Stimulated activated CD8-positive, alpha-beta memory T cell treated with anti-CD3 and anti-CD28 coated beads, Interleukin-15, amount 100 ng/mL, for 48 hours (primary cell): ENCODE measurements around the gene CDC6.

Experiments
- DNase-seq, 2 donors: peaks; one replicate each; pipeline ENCODE4 v3.0.0-alpha.2; 2020; ENCODE audit warnings: low read depth in 2 of 2

CDC6 gene

GRCh38 chr17:40352237-40352778 lies 64.6 kb downstream of the CDC6 start:
- DNase-seq = no peak

GRCh38 chr17:40352779-40353394 lies 65.2 kb downstream of the CDC6 start:
- no peak for DNase-seq
